IMR-90 (cell line): ENCODE data around the gene INO80D. TPM values are rescaled to one million over a fixed set of nuclear protein-coding genes. Genes with fewer than 3 reads are reported as not detected.
A peak's percentile ranks its signal among the peaks of the same experiment; 100 is the strongest.

Source experiments
- ATAC-seq: fragments of 200-7000 bp; cut with Tn5 transposase; 2 replicates; pipeline ENCODE4 v1.9.1; 2020; ENCODE audit warnings: low read depth, mild to moderate bottlenecking, moderate library complexity
- BruUV-seq: library from RNA; stranded (reverse); fragments of 400-500 nt; replicated peaks from 2 replicates; lab custom pipeline; 2021; lab: Mats Ljungman, UMichigan
- CTCF ChIA-PET: fragments of 300-600 bp; formaldehyde crosslinking; extraction: SDS; loops from one replicate; lab custom pipeline; 2021; ENCODE audit warnings: antibody characterized with exemption; lab: Yijun Ruan, JAX
- POLR2A ChIA-PET: fragments of 300-600 bp; sonication (Branson Sonifier 250); formaldehyde crosslinking; loops from one replicate; lab custom pipeline; 2022; ENCODE audit warnings: antibody characterized with exemption; ENCODE audit not compliant: unreplicated experiment; lab: Charles Lee
- DNase-seq: peaks from one replicate; pipeline ENCODE4 v3.0.0; 2013
- H2AFZ ChIP-seq: replicated peaks from 2 replicates; pipeline ENCODE3; 2013; ENCODE audit warnings: low read length, mild to moderate bottlenecking; ENCODE audit not compliant: poor library complexity
- H2AK5ac ChIP-seq: 2 replicates; pipeline ENCODE4 v1.6.1; 2013; ENCODE audit warnings: low read depth, low read length, inconsistent platforms
- H2AK9ac ChIP-seq: replicated peaks from 2 replicates; pipeline ENCODE3; 2013; ENCODE audit warnings: mild to moderate bottlenecking, low read depth, low read length, moderate library complexity; ENCODE audit not compliant: poor library complexity
- H2BK120ac ChIP-seq: 2 replicates; pipeline ENCODE4 v1.6.1; 2013; ENCODE audit warnings: low read depth, low read length, inconsistent platforms
- H2BK15ac ChIP-seq: 3 replicates; pipeline ENCODE4 v1.6.1; 2013; ENCODE audit warnings: low read depth, low read length, inconsistent platforms
- H2BK20ac ChIP-seq: 2 replicates; pipeline ENCODE4 v1.6.1; 2013; ENCODE audit warnings: low read depth, mild to moderate bottlenecking, inconsistent platforms, low read length, moderate library complexity
- H2BK5ac ChIP-seq: 2 replicates; pipeline ENCODE4 v1.6.1; 2013; ENCODE audit warnings: mild to moderate bottlenecking, low read depth, low read length, inconsistent platforms; ENCODE audit not compliant: poor library complexity, severe bottlenecking
- H3K14ac ChIP-seq: replicated peaks from 2 replicates; pipeline ENCODE4 v1.6.1; 2013; ENCODE audit warnings: low read depth, low read length, inconsistent platforms
- H3K18ac ChIP-seq: 2 replicates; pipeline ENCODE4 v1.6.1; 2013; ENCODE audit warnings: low read depth, low read length, control low read depth
- H3K23ac ChIP-seq: 2 replicates; pipeline ENCODE4 v1.6.1; 2013; ENCODE audit warnings: low read depth, low read length, inconsistent platforms
- H3K27ac ChIP-seq: 2 replicates; pipeline ENCODE4 v1.5.1; 2013; ENCODE audit warnings: mild to moderate bottlenecking, control low read depth, low read length; ENCODE audit not compliant: insufficient read depth
- H3K27me3 ChIP-seq: 2 replicates; pipeline ENCODE4 v1.6.1; 2013; ENCODE audit warnings: low read length; ENCODE audit not compliant: control insufficient read depth, insufficient read depth
- H3K36me3 ChIP-seq: 2 replicates; pipeline ENCODE4 v1.6.1; 2013; ENCODE audit warnings: low read length, mixed read lengths; ENCODE audit not compliant: control insufficient read depth, insufficient read depth
- H3K4ac ChIP-seq: 2 replicates; pipeline ENCODE4 v1.6.1; 2013; ENCODE audit warnings: low read depth, low read length, inconsistent platforms
- H3K4me1 ChIP-seq: 2 replicates; pipeline ENCODE4 v1.6.1; 2013; ENCODE audit warnings: low read length, mixed read lengths; ENCODE audit not compliant: control insufficient read depth, insufficient read depth
- H3K4me2 ChIP-seq: 2 replicates; pipeline ENCODE4 v1.6.1; 2013; ENCODE audit warnings: low read depth, mild to moderate bottlenecking, control low read depth, low read length, moderate library complexity
- H3K4me3 ChIP-seq: 2 replicates; pipeline ENCODE4 v1.5.1; 2013; ENCODE audit warnings: low read depth, mild to moderate bottlenecking, control low read depth, low read length, moderate library complexity; ENCODE audit not compliant: insufficient read depth
- H3K56ac ChIP-seq: 2 replicates; pipeline ENCODE4 v1.6.1; 2013; ENCODE audit warnings: low read length, inconsistent platforms; ENCODE audit not compliant: insufficient read depth; ENCODE audit errors: extremely low read depth
- H3K79me1 ChIP-seq, 2 experiments: 2 replicates each; pipeline ENCODE4 v1.6.1; 2013; ENCODE audit warnings: low read length in 2 of 2, inconsistent platforms in 1 of 2, low read depth in 1 of 2
- H3K9ac ChIP-seq: 2 replicates; pipeline ENCODE4 v1.6.1; 2013; ENCODE audit warnings: low read depth, low read length, control low read depth
- H3K9me1 ChIP-seq: 2 replicates; pipeline ENCODE4 v1.6.1; 2013; ENCODE audit warnings: low read length, inconsistent platforms; ENCODE audit not compliant: insufficient read depth
- H3K9me3 ChIP-seq: 2 replicates; pipeline ENCODE4 v1.6.1; 2013; ENCODE audit warnings: low read length; ENCODE audit not compliant: control insufficient read depth, insufficient read depth
- H4K20me1 ChIP-seq: 2 replicates; pipeline ENCODE4 v1.6.1; 2013; ENCODE audit warnings: low read length, inconsistent platforms; ENCODE audit not compliant: insufficient read depth
- H4K5ac ChIP-seq: 2 replicates; pipeline ENCODE4 v1.6.1; 2013; ENCODE audit warnings: mild to moderate bottlenecking, low read depth, low read length, control low read depth
- H4K8ac ChIP-seq, 2 experiments: 2 replicates each; pipeline ENCODE4 v1.6.1; 2013; ENCODE audit warnings: low read depth in 2 of 2, low read length in 2 of 2, control low read depth in 1 of 2, inconsistent platforms in 1 of 2
- H4K91ac ChIP-seq: 2 replicates; pipeline ENCODE4 v1.6.1; 2013; ENCODE audit warnings: low read depth, low read length, inconsistent platforms; ENCODE audit not compliant: insufficient read depth
- BHLHE40 ChIP-seq: fragments of 150-350 bp; IDR thresholded peaks from 2 replicates; pipeline ENCODE4 v1.6.1; 2016; ENCODE audit warnings: mild to moderate bottlenecking, low read depth, low read length
- MAFK ChIP-seq: IDR thresholded peaks from 2 replicates; pipeline ENCODE4 v1.6.1; 2012; ENCODE audit warnings: low read depth, low read length, improper control_type of control experiment
- MAZ ChIP-seq: IDR thresholded peaks from 2 replicates; pipeline ENCODE4 v1.6.1; 2012; ENCODE audit warnings: low read depth, mild to moderate bottlenecking, low read length, improper control_type of control experiment, moderate library complexity, borderline replicate concordance
- WGBS, 2 experiments: methylation state at CpG; one replicate each; pipeline versions ENCODE4 v1.1.5 to v1.1.7; 2013; ENCODE audit warnings: missing lambda C conversion rate in 2 of 2; ENCODE audit not compliant: insufficient read length in 1 of 2; ENCODE audit errors: extremely low coverage in 2 of 2; 5-methylcytosine and 5-hydroxymethylcytosine counted together
- dilution Hi-C: fragments of 300-500 bp; cut with HindIII; formaldehyde crosslinking; loops from one replicate; pipeline ENCODE4 v1.14.3; 2018; ENCODE audit warnings: low sequenced_read_pairs; ENCODE audit not compliant: unreplicated experiment
- in situ Hi-C: fragments of 300-500 bp; cut with MboI; formaldehyde crosslinking; loops from 3 replicates; pipeline ENCODE4 v1.14.3; 2019; ENCODE audit warnings: low sequenced_read_pairs, inconsistent platforms, mixed read lengths
- intact Hi-C: fragments of 100-400 bp; cut with micrococcal nuclease; formaldehyde crosslinking; loops from 2 replicates; pipeline ENCODE4 v1.10.0; 2022
- polyA plus RNA-seq, 3 experiments: library from polyadenylated mRNA; depleted of rRNA; stranded (reverse); fragments of >200 nt; gene quantifications; 2 replicates each; pipeline ENCODE4 v1.2.3, GENCODE V29; 2012; ENCODE audit warnings: low replicate concordance in 1 of 3
- total RNA-seq: library from RNA; depleted of rRNA; stranded (reverse); fragments of >200 nt; gene quantifications from 2 replicates; pipeline ENCODE4 v1.2.3, GENCODE V29; 2012
- TF ChIP-seq, protein P1 (sequence below): conservative IDR thresholded peaks from 2 replicates; pipeline ENCODE4 v1.5.1; 2012; ENCODE audit warnings: mild to moderate bottlenecking, low read depth, low read length, improper control_type of control experiment

INO80D gene
- total and polyA plus RNA-seq, 2 of the 4 experiments (the other 2 are of a cell fraction) = 0.79 to 4.5 TPM

DNA sequence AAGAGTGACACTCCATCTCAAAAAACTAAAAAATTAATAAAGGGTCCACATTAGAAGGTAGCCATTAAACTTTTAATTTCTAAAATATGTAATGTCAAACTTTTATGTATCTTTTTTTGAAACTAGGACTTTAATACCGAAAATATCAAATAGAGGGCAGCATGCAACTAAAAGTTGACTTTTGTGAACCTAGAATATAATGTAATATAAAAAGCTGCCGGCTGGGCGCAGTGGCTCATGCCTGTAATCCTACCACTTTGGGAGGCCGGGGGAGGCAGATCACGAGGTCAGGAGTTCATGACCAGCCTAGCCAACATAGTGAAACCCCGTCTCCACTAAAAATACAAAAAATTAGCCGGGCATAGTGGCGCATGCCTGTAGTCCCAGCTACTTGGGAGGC lies 62.8 kb downstream of the INO80D start:
- Histone ChIP-seq H3K9me3 (no peaks in the 10 kb centered on the region), H2BK20ac (no peak overlapping the region), H3K4me3 (no peak overlapping the region), H3K9me1 (no peaks in the 10 kb centered on the region), H2BK5ac (no peak overlapping the region), H4K91ac (no peak overlapping the region), H3K27me3 (no peaks in the 10 kb centered on the region), H3K9ac (no peak overlapping the region), H3K18ac (no peak overlapping the region), H3K36me3 (peaks cover 8% of the 10 kb centered on the region), H2AK5ac (no peak overlapping the region), H3K56ac (no peak overlapping the region), H3K4ac (no peak overlapping the region), H2AFZ (no peak overlapping the region), H4K5ac (no peak overlapping the region), H2BK15ac (no peak overlapping the region), H2AK9ac (no peak overlapping the region), H3K14ac (no peak overlapping the region), H4K8ac (no peak overlapping the region), H3K79me1 (peaks cover 0 to 3% of the 10 kb centered on the region in 2 experiments; a peak in 1 of 4 replicates), H3K4me1 (no peaks in the 10 kb centered on the region), H2BK120ac (no peak overlapping the region), H4K20me1 (no peaks in the 10 kb centered on the region), H3K23ac (no peak overlapping the region), H3K4me2 (no peak overlapping the region), H3K27ac (no peak overlapping the region)
- in situ Hi-C loops (no loop called here), dilution Hi-C loops (no loop called here), intact Hi-C loops (loop anchor here (5.0 kb wide), 1 partner anchor 109 kb away; no protein-coding TSS in a partner anchor)
- ChIA-PET POLR2A (no interaction called here), CTCF (interaction anchor here (0.6 kb wide), 1 partner anchor 31 kb away, joined by 3 read pairs; no protein-coding TSS in a partner anchor)
- DNase-seq (no peak), ATAC-seq (no peak)
- WGBS, 2 experiments = no CpG with 5 or more reads among the region's 8 CpGs
- no TSS peak for BruUV-seq
- TF ChIP-seq MAFK (no peak), MAZ (no peak), BHLHE40 (no peak)
- TF ChIP-seq, protein P1, sequence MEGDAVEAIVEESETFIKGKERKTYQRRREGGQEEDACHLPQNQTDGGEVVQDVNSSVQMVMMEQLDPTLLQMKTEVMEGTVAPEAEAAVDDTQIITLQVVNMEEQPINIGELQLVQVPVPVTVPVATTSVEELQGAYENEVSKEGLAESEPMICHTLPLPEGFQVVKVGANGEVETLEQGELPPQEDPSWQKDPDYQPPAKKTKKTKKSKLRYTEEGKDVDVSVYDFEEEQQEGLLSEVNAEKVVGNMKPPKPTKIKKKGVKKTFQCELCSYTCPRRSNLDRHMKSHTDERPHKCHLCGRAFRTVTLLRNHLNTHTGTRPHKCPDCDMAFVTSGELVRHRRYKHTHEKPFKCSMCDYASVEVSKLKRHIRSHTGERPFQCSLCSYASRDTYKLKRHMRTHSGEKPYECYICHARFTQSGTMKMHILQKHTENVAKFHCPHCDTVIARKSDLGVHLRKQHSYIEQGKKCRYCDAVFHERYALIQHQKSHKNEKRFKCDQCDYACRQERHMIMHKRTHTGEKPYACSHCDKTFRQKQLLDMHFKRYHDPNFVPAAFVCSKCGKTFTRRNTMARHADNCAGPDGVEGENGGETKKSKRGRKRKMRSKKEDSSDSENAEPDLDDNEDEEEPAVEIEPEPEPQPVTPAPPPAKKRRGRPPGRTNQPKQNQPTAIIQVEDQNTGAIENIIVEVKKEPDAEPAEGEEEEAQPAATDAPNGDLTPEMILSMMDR = peak; percentile 19; the same call in 1 of the 2 replicates
